ENCODE data around the gene IL6R. TPM values are rescaled to one million over a fixed set of nuclear protein-coding genes. Genes with fewer than 3 reads are reported as not detected.
A peak's percentile ranks its signal among the peaks of the same experiment; 100 is the strongest.

The IL6R gene
- total and polyA plus RNA-seq, 2 donors (not counting 1 experiment from before 2014, with no cell fraction given), result 3.5 to 5.3 TPM

DNA sequence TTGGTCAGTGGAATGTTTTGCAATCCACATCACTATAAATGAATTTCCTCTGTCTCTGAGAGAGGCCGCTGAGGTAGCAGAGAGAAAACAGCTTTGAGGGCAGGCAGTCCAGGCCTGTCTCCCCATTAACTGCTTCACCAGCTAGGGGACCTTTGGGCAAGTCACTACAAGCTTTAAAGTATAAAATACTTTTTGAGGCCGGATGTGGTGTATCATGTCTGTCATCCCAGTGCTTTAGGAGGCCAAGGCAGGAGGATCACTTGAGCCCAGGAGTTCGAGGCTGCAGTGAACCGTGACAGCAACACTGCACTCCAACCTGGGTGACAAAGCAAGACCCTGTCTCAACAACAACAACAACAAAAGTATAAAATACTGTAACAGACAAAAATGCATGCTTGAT, 6.4 kb downstream of the IL6R start:
- H3K27ac ChIP-seq (ENCODE audit: low read length in 2 of 2), result no peak overlapping the region

GRCh38 chr1:154413177-154413783, 8.1 kb downstream of the IL6R start:
- no peak for TF ChIP-seq EZH2 (IDR thresholded peaks at IDR 0.05; ENCODE audit: borderline replicate concordance, insufficient read depth, low read depth, low read length, poor library complexity, severe bottlenecking)
- TF ChIP-seq, protein P1, sequence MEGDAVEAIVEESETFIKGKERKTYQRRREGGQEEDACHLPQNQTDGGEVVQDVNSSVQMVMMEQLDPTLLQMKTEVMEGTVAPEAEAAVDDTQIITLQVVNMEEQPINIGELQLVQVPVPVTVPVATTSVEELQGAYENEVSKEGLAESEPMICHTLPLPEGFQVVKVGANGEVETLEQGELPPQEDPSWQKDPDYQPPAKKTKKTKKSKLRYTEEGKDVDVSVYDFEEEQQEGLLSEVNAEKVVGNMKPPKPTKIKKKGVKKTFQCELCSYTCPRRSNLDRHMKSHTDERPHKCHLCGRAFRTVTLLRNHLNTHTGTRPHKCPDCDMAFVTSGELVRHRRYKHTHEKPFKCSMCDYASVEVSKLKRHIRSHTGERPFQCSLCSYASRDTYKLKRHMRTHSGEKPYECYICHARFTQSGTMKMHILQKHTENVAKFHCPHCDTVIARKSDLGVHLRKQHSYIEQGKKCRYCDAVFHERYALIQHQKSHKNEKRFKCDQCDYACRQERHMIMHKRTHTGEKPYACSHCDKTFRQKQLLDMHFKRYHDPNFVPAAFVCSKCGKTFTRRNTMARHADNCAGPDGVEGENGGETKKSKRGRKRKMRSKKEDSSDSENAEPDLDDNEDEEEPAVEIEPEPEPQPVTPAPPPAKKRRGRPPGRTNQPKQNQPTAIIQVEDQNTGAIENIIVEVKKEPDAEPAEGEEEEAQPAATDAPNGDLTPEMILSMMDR (IDR thresholded peaks at IDR 0.05), result no peak
- no peaks in the 10 kb centered on the region for H4K20me1 ChIP-seq (ENCODE audit: control insufficient read depth, insufficient read depth, low read length, poor library complexity, severe bottlenecking)
- peaks cover 14 to 29% of the 10 kb centered on the region in 2 donors for H3K4me1 ChIP-seq (ENCODE audit: control insufficient read depth in 2 of 2, insufficient read depth in 2 of 2, low read length in 2 of 2)
- no peaks in the 10 kb centered on the region for H3K27me3 ChIP-seq (replicated peaks in 1 of 4; ENCODE audit: control extremely low read depth in 1 of 4, control insufficient read depth in 3 of 4, insufficient read depth in 4 of 4, low read length in 3 of 4)
- Mint-ChIP-seq H3K9me3 (ENCODE audit: insufficient read depth) (no peaks in the 10 kb centered on the region), H3K4me1 (peaks cover 32% of the 10 kb centered on the region), H3K27me3 (no peaks in the 10 kb centered on the region), H3K27ac (no peak overlapping the region), H3K4me3 (no peak overlapping the region)
- H3K27ac ChIP-seq (ENCODE audit: low read length in 2 of 2), result no peak overlapping the region
- peaks cover 15% of the 10 kb centered on the region for H3K79me2 ChIP-seq (ENCODE audit: control insufficient read depth, insufficient read depth, low read length)
- no peaks in the 10 kb centered on the region for H3K9me3 ChIP-seq (ENCODE audit: control extremely low read depth in 1 of 3, control insufficient read depth in 2 of 3, insufficient read depth in 1 of 3, low read length in 2 of 3)
- CTCF ChIA-PET, result interaction anchor here (0.7 kb wide), 2 partner anchors 26 to 428 kb away, joined by 3 to 6 read pairs; no protein-coding TSS in a partner anchor
- DNase-seq (no peak), ATAC-seq (ENCODE audit: low read depth) (peak; percentile 28)
- no peak overlapping the region for H3K9ac ChIP-seq (ENCODE audit: low read length)
- no peak overlapping the region for H3K4me3 ChIP-seq (ENCODE audit: control extremely low read depth in 1 of 5, extremely low read depth in 1 of 5, insufficient read depth in 1 of 5, low read depth in 2 of 5, low read length in 4 of 5)
- no peaks in the 10 kb centered on the region for H3K36me3 ChIP-seq (replicated peaks in 1 of 2; ENCODE audit: control extremely low read depth in 1 of 2, control insufficient read depth in 1 of 2, extremely low read depth in 1 of 2, insufficient read depth in 2 of 2, low read length in 1 of 2)
- H3K4me2 ChIP-seq (replicated peaks; ENCODE audit: low read depth, low read length, poor library complexity, severe bottlenecking), result no peak overlapping the region
- POLR2A ChIA-PET, result no interaction called here
- no CpG with 5 or more reads among the region's 7 CpGs for WGBS (ENCODE audit: insufficient coverage)
- intact Hi-C loops (cut with micrococcal nuclease), result no loop called here
- H2AFZ ChIP-seq (ENCODE audit: insufficient read depth, low read depth, low read length, poor library complexity, severe bottlenecking), result no peak overlapping the region

More for the DNA sequence above, 6.4 kb downstream of the IL6R start:
- Mint-ChIP-seq H3K4me1 (peaks cover 48% of the 10 kb centered on the region), H3K9me3 (ENCODE audit: insufficient read depth) (no peaks in the 10 kb centered on the region), H3K27ac (no peak overlapping the region), H3K27me3 (no peaks in the 10 kb centered on the region), H3K4me3 (no peak overlapping the region)
- no peaks in the 10 kb centered on the region for H3K9me3 ChIP-seq (ENCODE audit: control extremely low read depth in 1 of 3, control insufficient read depth in 2 of 3, insufficient read depth in 1 of 3, low read length in 2 of 3)
- ATAC-seq (ENCODE audit: low read depth), result no peak
- ChIA-PET CTCF (interaction anchor here (0.6 kb wide), 1 partner anchor 351 kb away, joined by 3 read pairs; no protein-coding TSS in a partner anchor), POLR2A (no interaction called here)
- H3K36me3 ChIP-seq (replicated peaks in 1 of 2; ENCODE audit: control extremely low read depth in 1 of 2, control insufficient read depth in 1 of 2, extremely low read depth in 1 of 2, insufficient read depth in 2 of 2, low read length in 1 of 2), result no peaks in the 10 kb centered on the region
- WGBS (ENCODE audit: insufficient coverage), result no CpG with 5 or more reads among the region's 4 CpGs
- no peak for TF ChIP-seq EZH2 (IDR thresholded peaks at IDR 0.05; ENCODE audit: borderline replicate concordance, insufficient read depth, low read depth, low read length, poor library complexity, severe bottlenecking)
- no peak overlapping the region for H3K4me2 ChIP-seq (replicated peaks; ENCODE audit: low read depth, low read length, poor library complexity, severe bottlenecking)
- peaks cover 9% of the 10 kb centered on the region for H3K79me2 ChIP-seq (ENCODE audit: control insufficient read depth, insufficient read depth, low read length)
- H4K20me1 ChIP-seq (ENCODE audit: control insufficient read depth, insufficient read depth, low read length, poor library complexity, severe bottlenecking), result no peaks in the 10 kb centered on the region
- H3K4me3 ChIP-seq (ENCODE audit: control extremely low read depth in 1 of 5, extremely low read depth in 1 of 5, insufficient read depth in 1 of 5, low read depth in 2 of 5, low read length in 4 of 5), result no peak overlapping the region
- H2AFZ ChIP-seq (ENCODE audit: insufficient read depth, low read depth, low read length, poor library complexity, severe bottlenecking), result no peak overlapping the region
- H3K9ac ChIP-seq (ENCODE audit: low read length), result no peak overlapping the region
- no peaks in the 10 kb centered on the region for H3K27me3 ChIP-seq (replicated peaks in 1 of 4; ENCODE audit: control extremely low read depth in 1 of 4, control insufficient read depth in 3 of 4, insufficient read depth in 4 of 4, low read length in 3 of 4)
- H3K4me1 ChIP-seq (ENCODE audit: control insufficient read depth in 2 of 2, insufficient read depth in 2 of 2, low read length in 2 of 2), result peaks cover 32 to 47% of the 10 kb centered on the region in 2 donors
- intact Hi-C loops (cut with micrococcal nuclease), result no loop called here
- no peak for DNase-seq

All from B cell (primary cell).